GM21737 (cell line): ENCODE results near the gene DDI1.

Experiments
- ATAC-seq: cut with Tn5 transposase; IDR thresholded peaks from one replicate; pipeline ENCODE4 v1.9.1; 2021; ENCODE audit warnings: mild to moderate bottlenecking, moderate library complexity; ENCODE audit not compliant: unreplicated experiment

DDI1 gene

GRCh38 chr11:104075706-104076105 lies 39.3 kb downstream of the DDI1 start:
- no peak for ATAC-seq

- no peak for ATAC-seq
Observed at GRCh38 chr11:104076455-104076854, 40.0 kb downstream of the DDI1 start.

- no peak for ATAC-seq
Observed at GRCh38 chr11:104078245-104078644, 41.8 kb downstream of the DDI1 start.

GRCh38 chr11:104078995-104079394 lies 42.6 kb downstream of the DDI1 start:
- no peak for ATAC-seq

- ATAC-seq, result no peak
Observed at GRCh38 chr11:104086621-104087020, 50.2 kb downstream of the DDI1 start.
